Mesangial cell (primary cell): ENCODE results near the gene BBS9. TPM values are rescaled to one million over a fixed set of nuclear protein-coding genes. Genes with fewer than 3 reads are reported as not detected.

Source experiments
- total RNA-seq: library from RNA; depleted of rRNA; stranded (reverse); fragments of >200 nt; gene quantifications from 2 replicates; pipeline ENCODE4 v1.2.3, GENCODE V29; 2015

Gene BBS9
- 5.1 and 12.9 TPM in 2 replicates for total RNA-seq

GRCh38 chr7:33128990-33129805 is at the start of gene BBS9:
Gene BBS9 (plus strand): TSS chr7:33129564. CDS start chr7:33146253, 16,689 bp downstream.

DNA sequence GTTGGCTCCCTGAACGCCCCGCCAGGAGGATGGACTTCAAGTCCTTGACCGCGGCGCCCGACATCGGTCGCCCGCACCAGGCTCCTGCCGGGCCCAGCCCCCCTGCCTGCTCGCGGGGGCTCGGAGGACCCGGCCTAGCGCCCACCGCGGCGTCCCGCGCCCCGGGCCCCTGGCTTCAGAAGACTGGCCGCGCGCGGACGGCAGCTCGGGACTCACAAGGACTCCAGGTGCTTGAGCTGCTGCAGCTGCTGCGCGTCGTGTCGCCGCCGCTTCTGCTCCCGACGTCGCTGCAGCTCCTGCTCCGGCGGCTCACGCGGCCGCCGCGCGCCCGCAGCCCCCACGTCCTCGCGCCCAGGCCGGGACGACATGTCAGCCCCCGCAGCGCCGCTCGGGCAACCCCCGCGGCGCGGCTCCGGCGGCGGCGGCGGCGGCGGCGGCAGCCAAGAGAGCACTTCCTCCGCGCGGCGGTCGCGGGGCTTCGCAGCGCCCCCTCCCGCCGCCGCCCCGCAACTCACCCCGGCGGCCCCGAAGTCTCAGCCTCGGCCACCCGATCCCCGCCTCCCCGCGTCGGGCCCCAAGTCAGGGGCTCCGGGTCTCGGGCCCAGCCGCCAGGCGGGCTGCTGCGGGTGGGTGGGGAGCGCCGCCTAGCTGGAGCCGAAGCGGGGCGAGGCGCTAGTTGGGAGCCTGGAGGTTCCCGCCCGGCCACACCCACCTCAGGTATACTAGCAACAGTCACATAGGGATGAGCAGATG is 20.2 kb upstream of the BBS9 start, which contains the start of gene RP9:
TSS of gene RP9 (minus strand) at position 400 of the 753 bp plus-strand sequence. CDS start at position 368, 32 bp downstream.

Other genes with a start within 250 kb of the BBS9 start
- 17.2 and 18.7 TPM in 2 replicates for gene KBTBD2, start 237.8 kb upstream of the BBS9 start, total RNA-seq
- gene FKBP9, start 172.1 kb upstream of the BBS9 start, total RNA-seq, result 91.4 and 175 TPM in 2 replicates
- 8.0 and 15.0 TPM in 2 replicates for gene NT5C3A, start 66.8 kb upstream of the BBS9 start, total RNA-seq
- gene RP9, start 20.2 kb upstream of the BBS9 start, total RNA-seq, result 7.0 and 7.1 TPM in 2 replicates